Ovary (tissue), 3 donors: ENCODE measurements around the gene FLCN.

ENCODE experiments used
- EP300 ChIP-seq: sonication (generic); formaldehyde crosslinking; IDR thresholded peaks from one replicate; pipeline ENCODE4 v1.6.1; 2017; ENCODE audit warnings: antibody characterized with exemption
- TF ChIP-seq, protein P1 (sequence below), 3 donors: fragments of 450-650 bp in 2 of 3; fragments of 200-600 bp in 1 of 3; IDR thresholded peaks; one replicate each; pipeline versions ENCODE4 v1.5.1 to v1.8.0; 2016 to 2022; ENCODE audit warnings: antibody characterized with exemption in 3 of 3, mild to moderate bottlenecking in 1 of 3
- donor health status: DM: no; HTN: no; CAD: no.

DNA sequence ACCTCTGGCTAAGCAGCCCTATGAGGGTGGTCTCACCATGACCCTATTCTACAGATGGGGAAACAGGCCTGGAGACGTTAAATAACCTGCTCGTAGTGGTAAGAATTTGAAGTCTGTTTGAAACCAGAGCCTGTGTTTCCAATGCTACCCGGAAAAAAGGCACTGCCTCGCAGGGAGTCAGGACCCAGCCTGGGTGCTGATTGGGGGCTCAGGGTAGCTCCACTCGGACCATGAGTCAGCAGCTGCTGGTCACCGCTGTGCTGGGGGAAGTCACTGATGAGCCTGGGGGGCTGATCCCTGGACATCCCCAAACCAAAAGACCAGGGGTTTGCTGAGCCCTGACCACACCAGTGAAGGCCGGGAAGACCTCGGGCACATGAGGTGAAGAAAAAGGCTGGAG is 21.4 kb downstream of the FLCN start:
- no peak for TF ChIP-seq EP300
- TF ChIP-seq, protein P1, sequence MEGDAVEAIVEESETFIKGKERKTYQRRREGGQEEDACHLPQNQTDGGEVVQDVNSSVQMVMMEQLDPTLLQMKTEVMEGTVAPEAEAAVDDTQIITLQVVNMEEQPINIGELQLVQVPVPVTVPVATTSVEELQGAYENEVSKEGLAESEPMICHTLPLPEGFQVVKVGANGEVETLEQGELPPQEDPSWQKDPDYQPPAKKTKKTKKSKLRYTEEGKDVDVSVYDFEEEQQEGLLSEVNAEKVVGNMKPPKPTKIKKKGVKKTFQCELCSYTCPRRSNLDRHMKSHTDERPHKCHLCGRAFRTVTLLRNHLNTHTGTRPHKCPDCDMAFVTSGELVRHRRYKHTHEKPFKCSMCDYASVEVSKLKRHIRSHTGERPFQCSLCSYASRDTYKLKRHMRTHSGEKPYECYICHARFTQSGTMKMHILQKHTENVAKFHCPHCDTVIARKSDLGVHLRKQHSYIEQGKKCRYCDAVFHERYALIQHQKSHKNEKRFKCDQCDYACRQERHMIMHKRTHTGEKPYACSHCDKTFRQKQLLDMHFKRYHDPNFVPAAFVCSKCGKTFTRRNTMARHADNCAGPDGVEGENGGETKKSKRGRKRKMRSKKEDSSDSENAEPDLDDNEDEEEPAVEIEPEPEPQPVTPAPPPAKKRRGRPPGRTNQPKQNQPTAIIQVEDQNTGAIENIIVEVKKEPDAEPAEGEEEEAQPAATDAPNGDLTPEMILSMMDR (IDR thresholded peaks at IDR 0.05): no peak
